ENCODE measurements around the gene HLA-C.
"Not testable (repeated sequence)": the region's sequence is repeated elsewhere in the genome, so short reads cannot be mapped to it uniquely, and the experiment has no call there.

The HLA-C gene

GRCh38 chr6:31293343-31293742 is 21.5 kb upstream of the HLA-C start:
- no peak overlapping the region for H3K4me3 ChIP-seq (ENCODE audit: low read length)
- no peak for TF ChIP-seq CTCF (conservative IDR thresholded peaks at IDR 0.05; ENCODE audit: low read length)
- peak; percentile 11 for DNase-seq (ENCODE audit: low read depth)

GRCh38 chr6:31289788-31290187 is 17.9 kb upstream of the HLA-C start:
- TF ChIP-seq CTCF (conservative IDR thresholded peaks at IDR 0.05; ENCODE audit: low read length), result no peak
- no peak overlapping the region for H3K4me3 ChIP-seq (ENCODE audit: low read length)
- no peak for DNase-seq (ENCODE audit: low read depth)

- no peak for TF ChIP-seq CTCF (conservative IDR thresholded peaks at IDR 0.05; ENCODE audit: low read length)
- DNase-seq (ENCODE audit: low read depth), result no peak
- H3K4me3 ChIP-seq (ENCODE audit: low read length), result no peak overlapping the region
Measured at GRCh38 chr6:31287619-31288018, 15.7 kb upstream of the HLA-C start.

- no peak overlapping the region for H3K4me3 ChIP-seq (ENCODE audit: low read length)
- no peak for TF ChIP-seq CTCF (conservative IDR thresholded peaks at IDR 0.05; ENCODE audit: low read length)
- DNase-seq (ENCODE audit: low read depth), result no peak
Measured at GRCh38 chr6:31285982-31286381, 14.1 kb upstream of the HLA-C start.

- H3K4me3 ChIP-seq (ENCODE audit: low read length), result no peak overlapping the region
- no peak for TF ChIP-seq CTCF (conservative IDR thresholded peaks at IDR 0.05; ENCODE audit: low read length)
- no peak for DNase-seq (ENCODE audit: low read depth)
Measured at GRCh38 chr6:31285486-31285885, 13.6 kb upstream of the HLA-C start.

- not testable (repeated sequence) for DNase-seq (ENCODE audit: low read depth); H3K4me3 ChIP-seq (ENCODE audit: low read length)
Measured at GRCh38 chr6:31279647-31280046, 7.8 kb upstream of the HLA-C start.

GRCh38 chr6:31272836-31273626 is 1.1 kb upstream of the HLA-C start:
- DNase-seq (ENCODE audit: low read depth), result no peak
- no peak for TF ChIP-seq CTCF (conservative IDR thresholded peaks at IDR 0.05; ENCODE audit: low read length)
- no peak overlapping the region for H3K4me3 ChIP-seq (ENCODE audit: low read length)
